ENCODE results near the gene CASP5. TPM values are rescaled to one million over a fixed set of nuclear protein-coding genes. Genes with fewer than 3 reads are reported as not detected.

CASP5 gene
- total and polyA plus RNA-seq, 2 of the 4 experiments (the other 2 are of a cell fraction) = not detected

DNA sequence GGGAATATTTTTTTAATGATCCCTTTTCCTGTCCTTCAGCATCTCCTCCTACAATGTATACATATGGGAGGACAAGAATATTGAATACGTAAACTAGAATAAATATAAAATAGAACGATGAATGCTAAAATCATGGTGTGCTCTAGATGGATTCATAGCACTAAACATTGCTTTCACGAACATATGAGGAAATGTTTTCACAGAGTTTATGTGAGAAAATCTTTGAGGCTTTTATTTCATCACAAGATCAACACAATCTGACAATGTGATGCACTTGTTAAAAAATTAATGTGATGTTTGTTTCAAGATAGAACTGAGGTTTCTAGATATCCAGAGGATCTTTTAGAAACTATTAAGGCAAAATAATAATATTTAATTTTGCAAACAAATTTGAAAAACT is 19.2 kb upstream of the CASP5 start:
- TF ChIP-seq, protein P1, sequence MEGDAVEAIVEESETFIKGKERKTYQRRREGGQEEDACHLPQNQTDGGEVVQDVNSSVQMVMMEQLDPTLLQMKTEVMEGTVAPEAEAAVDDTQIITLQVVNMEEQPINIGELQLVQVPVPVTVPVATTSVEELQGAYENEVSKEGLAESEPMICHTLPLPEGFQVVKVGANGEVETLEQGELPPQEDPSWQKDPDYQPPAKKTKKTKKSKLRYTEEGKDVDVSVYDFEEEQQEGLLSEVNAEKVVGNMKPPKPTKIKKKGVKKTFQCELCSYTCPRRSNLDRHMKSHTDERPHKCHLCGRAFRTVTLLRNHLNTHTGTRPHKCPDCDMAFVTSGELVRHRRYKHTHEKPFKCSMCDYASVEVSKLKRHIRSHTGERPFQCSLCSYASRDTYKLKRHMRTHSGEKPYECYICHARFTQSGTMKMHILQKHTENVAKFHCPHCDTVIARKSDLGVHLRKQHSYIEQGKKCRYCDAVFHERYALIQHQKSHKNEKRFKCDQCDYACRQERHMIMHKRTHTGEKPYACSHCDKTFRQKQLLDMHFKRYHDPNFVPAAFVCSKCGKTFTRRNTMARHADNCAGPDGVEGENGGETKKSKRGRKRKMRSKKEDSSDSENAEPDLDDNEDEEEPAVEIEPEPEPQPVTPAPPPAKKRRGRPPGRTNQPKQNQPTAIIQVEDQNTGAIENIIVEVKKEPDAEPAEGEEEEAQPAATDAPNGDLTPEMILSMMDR (conservative IDR thresholded peaks at IDR 0.05; ENCODE audit: low read depth, low read length) = no peak
- no peak for TF ChIP-seq POLR2A (IDR thresholded peaks at IDR 0.05; ENCODE audit: low read depth, low read length)
- TF ChIP-seq RAD21 (IDR thresholded peaks at IDR 0.05; ENCODE audit: low read length) = no peak
- TF ChIP-seq, protein P2, sequence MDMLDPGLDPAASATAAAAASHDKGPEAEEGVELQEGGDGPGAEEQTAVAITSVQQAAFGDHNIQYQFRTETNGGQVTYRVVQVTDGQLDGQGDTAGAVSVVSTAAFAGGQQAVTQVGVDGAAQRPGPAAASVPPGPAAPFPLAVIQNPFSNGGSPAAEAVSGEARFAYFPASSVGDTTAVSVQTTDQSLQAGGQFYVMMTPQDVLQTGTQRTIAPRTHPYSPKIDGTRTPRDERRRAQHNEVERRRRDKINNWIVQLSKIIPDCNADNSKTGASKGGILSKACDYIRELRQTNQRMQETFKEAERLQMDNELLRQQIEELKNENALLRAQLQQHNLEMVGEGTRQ (IDR thresholded peaks at IDR 0.05; ENCODE audit: low read depth, low read length) = no peak
- TF ChIP-seq CHD1 (IDR thresholded peaks at IDR 0.05; ENCODE audit: low read depth, low read length) = no peak
- TF ChIP-seq, protein P3, sequence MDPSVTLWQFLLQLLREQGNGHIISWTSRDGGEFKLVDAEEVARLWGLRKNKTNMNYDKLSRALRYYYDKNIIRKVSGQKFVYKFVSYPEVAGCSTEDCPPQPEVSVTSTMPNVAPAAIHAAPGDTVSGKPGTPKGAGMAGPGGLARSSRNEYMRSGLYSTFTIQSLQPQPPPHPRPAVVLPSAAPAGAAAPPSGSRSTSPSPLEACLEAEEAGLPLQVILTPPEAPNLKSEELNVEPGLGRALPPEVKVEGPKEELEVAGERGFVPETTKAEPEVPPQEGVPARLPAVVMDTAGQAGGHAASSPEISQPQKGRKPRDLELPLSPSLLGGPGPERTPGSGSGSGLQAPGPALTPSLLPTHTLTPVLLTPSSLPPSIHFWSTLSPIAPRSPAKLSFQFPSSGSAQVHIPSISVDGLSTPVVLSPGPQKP (IDR thresholded peaks at IDR 0.05; ENCODE audit: borderline replicate concordance, low read depth, low read length) = no peak
- TF ChIP-seq RCOR1 (IDR thresholded peaks at IDR 0.05; ENCODE audit: insufficient replicate concordance, low read length) = no peak
- no peak for TF ChIP-seq RFX5 (IDR thresholded peaks at IDR 0.05; ENCODE audit: low read depth, low read length)
- no peak for TF ChIP-seq BHLHE40 (IDR thresholded peaks at IDR 0.05; ENCODE audit: low read depth, low read length)
- TF ChIP-seq SMC3 (IDR thresholded peaks at IDR 0.05; ENCODE audit: low read depth, low read length) = no peak
- TF ChIP-seq MAZ (IDR thresholded peaks at IDR 0.05; ENCODE audit: borderline replicate concordance, low read depth, low read length) = no peak
- TF ChIP-seq FOS (IDR thresholded peaks at IDR 0.05; ENCODE audit: low read depth, low read length) = no peak
- no peak for TF ChIP-seq NFE2L2 (IDR thresholded peaks at IDR 0.05; ENCODE audit: low read depth, low read length)
- no peak for TF ChIP-seq CEBPB (IDR thresholded peaks at IDR 0.05; ENCODE audit: low read depth, low read length)
- TF ChIP-seq MXI1 (IDR thresholded peaks at IDR 0.05; ENCODE audit: borderline replicate concordance, low read depth, low read length) = no peak
- no peak for TF ChIP-seq MAFK (IDR thresholded peaks at IDR 0.05; ENCODE audit: low read depth, low read length)

More for the DNA sequence above, 19.2 kb upstream of the CASP5 start:
- H3K4me2 ChIP-seq (ENCODE audit: low read depth, low read length) = no peak overlapping the region
- no peak overlapping the region for H2AFZ ChIP-seq (replicated peaks; ENCODE audit: low read length, poor library complexity)
- H3K4me3 ChIP-seq (ENCODE audit: insufficient read depth, low read depth, low read length) = no peak overlapping the region
- no peaks in the 10 kb centered on the region for H3K9me3 ChIP-seq (ENCODE audit: control insufficient read depth, insufficient read depth, low read length)
- H3K4ac ChIP-seq (ENCODE audit: low read depth, low read length) = no peak overlapping the region
- H3K27ac ChIP-seq (ENCODE audit: insufficient read depth, low read length) = no peak overlapping the region
- no peak overlapping the region for H3K14ac ChIP-seq (replicated peaks; ENCODE audit: low read depth, low read length)
- no peak overlapping the region for H2BK20ac ChIP-seq (ENCODE audit: low read depth, low read length)
- H2BK15ac ChIP-seq (ENCODE audit: low read depth, low read length) = no peak overlapping the region
- no CpG with 5 or more reads among the region's 3 CpGs for WGBS, 2 experiments (ENCODE audit: extremely low coverage in 2 of 2, insufficient read length in 1 of 2)
- dilution Hi-C loops (cut with HindIII; ENCODE audit: low sequenced_read_pairs, unreplicated experiment) = no loop called here
- H2AK5ac ChIP-seq (ENCODE audit: low read depth, low read length) = no peak overlapping the region
- H3K9me1 ChIP-seq (ENCODE audit: insufficient read depth, low read length) = 0 out of 2 replicates have a peak, but pooled peaks cover 3% of the 10 kb centered on the region
- H4K20me1 ChIP-seq (ENCODE audit: insufficient read depth, low read length) = no peaks in the 10 kb centered on the region
- POLR2A ChIA-PET (ENCODE audit: unreplicated experiment) = no interaction called here
- in situ Hi-C loops (cut with MboI; ENCODE audit: low sequenced_read_pairs) = no loop called here
- H3K23ac ChIP-seq (ENCODE audit: low read depth, low read length) = no peak overlapping the region
- no peak overlapping the region for H3K56ac ChIP-seq (ENCODE audit: extremely low read depth, insufficient read depth, low read length)
- H4K5ac ChIP-seq (ENCODE audit: low read depth, low read length) = no peak overlapping the region
- H3K9ac ChIP-seq (ENCODE audit: low read depth, low read length) = no peak overlapping the region
- peaks cover 6% of the 10 kb centered on the region for H3K36me3 ChIP-seq (ENCODE audit: control insufficient read depth, insufficient read depth, low read length)
- H4K8ac ChIP-seq (ENCODE audit: low read depth in 2 of 2, low read length in 2 of 2) = no peak overlapping the region
- H3K18ac ChIP-seq (ENCODE audit: low read depth, low read length) = no peak overlapping the region
- H4K91ac ChIP-seq (ENCODE audit: insufficient read depth, low read depth, low read length) = no peak overlapping the region
- no peak for ATAC-seq (ENCODE audit: low read depth)
- no peak overlapping the region for H2AK9ac ChIP-seq (replicated peaks; ENCODE audit: low read depth, low read length, poor library complexity)
- no peak overlapping the region for H2BK120ac ChIP-seq (ENCODE audit: low read depth, low read length)
- peaks cover 9% of the 10 kb centered on the region for H3K4me1 ChIP-seq (ENCODE audit: control insufficient read depth, insufficient read depth, low read length)
- DNase-seq = no peak
- CTCF ChIA-PET = no interaction called here
- no TSS peak for BruUV-seq (replicated peaks)
- H3K27me3 ChIP-seq (ENCODE audit: control insufficient read depth, insufficient read depth, low read length) = no peaks in the 10 kb centered on the region
- H3K79me1 ChIP-seq (ENCODE audit: low read depth in 1 of 2, low read length in 2 of 2) = peaks cover 0 to 32% of the 10 kb centered on the region in 2 experiments; a peak in 2 of 4 replicates
- H2BK5ac ChIP-seq (ENCODE audit: low read depth, low read length, poor library complexity, severe bottlenecking) = no peak overlapping the region
- intact Hi-C loops (cut with micrococcal nuclease) = no loop called here

Measured in IMR-90 (cell line).